ENCODE data around the gene CIAO2B. TPM values are rescaled to one million over a fixed set of nuclear protein-coding genes. Genes with fewer than 3 reads are reported as not detected.
A peak's percentile ranks its signal among the peaks of the same experiment; 100 is the strongest.

Gene CIAO2B
- total RNA-seq, 5 donors from 2014 or later (not counting 1 experiment from before 2014, with no cell fraction given), result 55.3 to 66.8 (median 62.4) TPM

GRCh38 chr16:66931665-66932064, 2.5 kb downstream of the CIAO2B start:
- H3K9me3 ChIP-seq, result no peaks in the 10 kb centered on the region
- peaks cover 7 to 41% of the 10 kb centered on the region in 2 experiments for H3K4me1 ChIP-seq (ENCODE audit: control insufficient read depth in 1 of 2, extremely low read depth in 1 of 2, insufficient read depth in 2 of 2, low read length in 2 of 2)
- Mint-ChIP-seq H3K36me3 (peaks cover 13% of the 10 kb centered on the region), H3K27me3 (no peaks in the 10 kb centered on the region), H3K4me3 (peak overlapping the region; percentile 96 to 98 (median 97)), H3K27ac (peak overlapping the region in 1 of 2 donors; percentile 58), H3K9me3 (no peaks in the 10 kb centered on the region), H3K4me1 (peaks cover 44 to 52% (median 49%) of the 10 kb centered on the region in 3 donors)
- peaks cover 3 to 14% of the 10 kb centered on the region in 2 donors for H3K36me3 ChIP-seq (ENCODE audit: control insufficient read depth in 2 of 2, extremely low read depth in 1 of 2, insufficient read depth in 1 of 2, low read length in 1 of 2)
- no peak overlapping the region for H3K27ac ChIP-seq (ENCODE audit: low read length)
- H3K4me3 ChIP-seq (ENCODE audit: control insufficient read depth in 1 of 2, extremely low read depth in 1 of 2, low read length in 1 of 2), result no peak overlapping the region
- POLR2A ChIA-PET, result interaction anchor here in 1 of 2 donors (0.5 kb wide), 1 partner anchor 104 kb away, joined by 7 read pairs; no protein-coding TSS in a partner anchor
- ATAC-seq (replicated peaks in 1 of 4) (no peak), DNase-seq (no peak)
- WGBS (ENCODE audit: insufficient coverage), result no CpG with 5 or more reads among the region's 2 CpGs
- CTCF ChIA-PET, result interaction anchor here in 1 of 2 donors (0.5 kb wide), 1 partner anchor 50 kb away, joined by 3 read pairs; no protein-coding TSS in a partner anchor
- peaks cover 0 to 4% of the 10 kb centered on the region in 2 experiments for H3K27me3 ChIP-seq (replicated peaks in 1 of 2; ENCODE audit: control insufficient read depth in 2 of 2, extremely low read depth in 1 of 2, insufficient read depth in 2 of 2, low read length in 1 of 2)

DNA sequence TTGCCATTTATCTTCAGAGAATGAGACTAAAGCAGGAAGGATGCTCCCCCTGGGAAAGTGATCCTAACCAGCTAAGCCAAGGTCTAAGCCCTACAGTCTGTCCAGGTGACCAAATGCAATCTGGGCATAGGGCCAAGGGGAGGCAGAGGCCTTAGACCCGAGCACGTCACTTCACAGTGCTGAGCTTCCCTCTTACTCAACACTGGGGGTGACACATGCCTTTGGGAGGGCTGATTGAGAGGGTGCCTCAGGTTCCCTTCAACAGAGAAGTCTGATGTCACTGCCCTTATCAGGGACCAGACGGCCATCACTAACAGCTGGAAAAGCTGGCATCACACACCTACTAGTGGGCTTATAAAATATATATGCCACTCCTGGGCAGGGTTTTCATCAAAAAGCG, 4.0 kb downstream of the CIAO2B start:
- Mint-ChIP-seq H3K4me3 (no peak overlapping the region), H3K27me3 (peaks cover 0 to 14% of the 10 kb centered on the region in 2 donors), H3K9me3 (no peaks in the 10 kb centered on the region), H3K36me3 (peaks cover 13% of the 10 kb centered on the region), H3K4me1 (peaks cover 34 to 41% (median 37%) of the 10 kb centered on the region in 3 donors), H3K27ac (no peak overlapping the region)
- Histone ChIP-seq H3K4me3 (ENCODE audit: control insufficient read depth in 1 of 2, extremely low read depth in 1 of 2, low read length in 1 of 2) (no peak overlapping the region), H3K27me3 (replicated peaks in 1 of 2; ENCODE audit: control insufficient read depth in 2 of 2, extremely low read depth in 1 of 2, insufficient read depth in 2 of 2, low read length in 1 of 2) (peaks cover 3 to 18% of the 10 kb centered on the region in 2 experiments), H3K4me1 (ENCODE audit: control insufficient read depth in 1 of 2, extremely low read depth in 1 of 2, insufficient read depth in 2 of 2, low read length in 2 of 2) (peaks cover 5 to 33% of the 10 kb centered on the region in 2 experiments), H3K9me3 (no peaks in the 10 kb centered on the region), H3K27ac (ENCODE audit: low read length) (no peak overlapping the region), H3K36me3 (ENCODE audit: control insufficient read depth in 2 of 2, extremely low read depth in 1 of 2, insufficient read depth in 1 of 2, low read length in 1 of 2) (peaks cover 3 to 14% of the 10 kb centered on the region in 2 donors)
- ChIA-PET CTCF (no interaction called here), POLR2A (no interaction called here)
- DNase-seq (no peak), ATAC-seq (replicated peaks in 1 of 4) (no peak)
- no CpG with 5 or more reads among the region's 4 CpGs for WGBS (ENCODE audit: insufficient coverage)

- DNase-seq (peak in 6 of 35 experiments; percentile 18 to 45 (median 22)), ATAC-seq (replicated peaks in 1 of 4) (peak in 1 of 4 experiments; percentile 18)
- no peaks in the 10 kb centered on the region for H3K9me3 Mint-ChIP-seq
- peaks cover 4 to 22% of the 10 kb centered on the region in 2 donors for H3K27me3 Mint-ChIP-seq
- POLR2A ChIA-PET, result interaction anchor here in 1 of 2 donors (0.6 kb wide), 2 partner anchors 8 to 1841 kb away, joined by 4 to 14 read pairs; no protein-coding TSS in a partner anchor
- Histone ChIP-seq H3K27ac (ENCODE audit: low read length) (no peak overlapping the region), H3K9me3 (no peaks in the 10 kb centered on the region), H3K27me3 (replicated peaks in 1 of 2; ENCODE audit: control insufficient read depth in 2 of 2, extremely low read depth in 1 of 2, insufficient read depth in 2 of 2, low read length in 1 of 2) (peaks cover 3 to 31% of the 10 kb centered on the region in 2 experiments), H3K4me3 (ENCODE audit: control insufficient read depth in 1 of 2, extremely low read depth in 1 of 2, low read length in 1 of 2) (no peak overlapping the region), H3K36me3 (ENCODE audit: control insufficient read depth in 2 of 2, extremely low read depth in 1 of 2, insufficient read depth in 1 of 2, low read length in 1 of 2) (peaks cover 3 to 14% of the 10 kb centered on the region in 2 donors), H3K4me1 (ENCODE audit: control insufficient read depth in 1 of 2, extremely low read depth in 1 of 2, insufficient read depth in 2 of 2, low read length in 2 of 2) (peaks cover 5 to 32% of the 10 kb centered on the region in 2 experiments)
- H3K4me1 Mint-ChIP-seq, result peaks cover 26 to 32% (median 27%) of the 10 kb centered on the region in 3 donors
- H3K4me3 Mint-ChIP-seq, result no peak overlapping the region
- H3K27ac Mint-ChIP-seq, result no peak overlapping the region
- 100% methylated on average over 3 of the region's 10 CpGs for WGBS (ENCODE audit: insufficient coverage)
- CTCF ChIA-PET, result interaction anchor here (0.5 to 1.3 kb wide), 4 partner anchors 15 to 498 kb away, joined by 3 to 4 read pairs (median 4); partner anchors contain the start of gene PDP2 (in 1 of the 2)
- H3K36me3 Mint-ChIP-seq, result peaks cover 13% of the 10 kb centered on the region
Observed at GRCh38 chr16:66928702-66929388, 5.4 kb downstream of the CIAO2B start.

DNA sequence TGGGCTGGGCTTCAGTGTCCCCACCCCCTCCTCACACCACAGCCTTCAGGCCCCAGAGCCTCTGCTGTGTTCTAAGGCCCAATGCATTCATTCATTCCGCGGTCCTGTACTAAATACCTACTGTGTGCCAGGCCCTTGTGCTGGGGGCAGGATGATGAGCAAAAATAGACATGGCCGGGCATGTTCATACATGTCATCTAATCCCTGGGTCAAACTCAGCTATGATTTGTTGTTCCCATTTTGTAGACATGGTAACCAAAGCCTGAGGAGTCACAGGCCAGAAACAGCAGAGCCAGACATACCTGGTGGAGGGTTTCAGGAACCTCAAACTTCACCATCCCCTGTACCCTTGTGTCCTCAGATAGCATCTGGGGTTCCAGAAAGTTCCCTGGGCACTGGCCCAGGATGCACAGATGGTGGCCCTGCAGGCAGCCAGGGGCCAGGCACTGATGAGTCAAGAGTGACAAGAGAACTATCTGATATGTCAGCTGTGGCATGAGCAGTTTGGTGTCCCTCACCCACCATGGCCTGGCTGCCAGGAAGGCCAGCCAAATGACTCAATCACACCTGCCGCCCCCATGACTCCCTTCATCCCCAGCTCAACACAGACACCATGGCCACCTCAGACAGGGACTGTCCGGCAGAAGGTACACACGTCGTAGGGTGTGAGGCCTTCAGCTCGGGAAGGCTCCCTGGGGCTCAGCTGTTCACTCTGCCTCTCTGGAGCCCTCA, 6.1 kb downstream of the CIAO2B start:
- Histone ChIP-seq H3K36me3 (ENCODE audit: control insufficient read depth in 2 of 2, extremely low read depth in 1 of 2, insufficient read depth in 1 of 2, low read length in 1 of 2) (peaks cover 3 to 14% of the 10 kb centered on the region in 2 donors), H3K27me3 (replicated peaks in 1 of 2; ENCODE audit: control insufficient read depth in 2 of 2, extremely low read depth in 1 of 2, insufficient read depth in 2 of 2, low read length in 1 of 2) (peaks cover 3 to 38% of the 10 kb centered on the region in 2 experiments), H3K27ac (ENCODE audit: low read length) (no peak overlapping the region), H3K4me3 (ENCODE audit: control insufficient read depth in 1 of 2, extremely low read depth in 1 of 2, low read length in 1 of 2) (no peak overlapping the region), H3K4me1 (ENCODE audit: control insufficient read depth in 1 of 2, extremely low read depth in 1 of 2, insufficient read depth in 2 of 2, low read length in 2 of 2) (peaks cover 0 to 24% of the 10 kb centered on the region in 2 experiments), H3K9me3 (no peaks in the 10 kb centered on the region)
- ATAC-seq (replicated peaks in 1 of 4) (no peak), DNase-seq (no peak)
- ChIA-PET POLR2A (interaction anchor here in 1 of 2 donors (0.6 kb wide), 1 partner anchor 1842 kb away, joined by 14 read pairs; no protein-coding TSS in a partner anchor), CTCF (interaction anchor here in 1 of 2 donors (1.3 kb wide), 1 partner anchor 48 kb away, joined by 4 read pairs; the partner anchor contains the start of gene PDP2)
- Mint-ChIP-seq H3K27ac (no peak overlapping the region), H3K4me3 (no peak overlapping the region), H3K27me3 (peaks cover 12 to 29% of the 10 kb centered on the region in 2 donors), H3K9me3 (no peaks in the 10 kb centered on the region), H3K4me1 (peaks cover 19 to 26% (median 23%) of the 10 kb centered on the region in 3 donors), H3K36me3 (peaks cover 11% of the 10 kb centered on the region)
- 81% methylated on average over 7 of the region's 8 CpGs for WGBS (ENCODE audit: insufficient coverage)

DNA sequence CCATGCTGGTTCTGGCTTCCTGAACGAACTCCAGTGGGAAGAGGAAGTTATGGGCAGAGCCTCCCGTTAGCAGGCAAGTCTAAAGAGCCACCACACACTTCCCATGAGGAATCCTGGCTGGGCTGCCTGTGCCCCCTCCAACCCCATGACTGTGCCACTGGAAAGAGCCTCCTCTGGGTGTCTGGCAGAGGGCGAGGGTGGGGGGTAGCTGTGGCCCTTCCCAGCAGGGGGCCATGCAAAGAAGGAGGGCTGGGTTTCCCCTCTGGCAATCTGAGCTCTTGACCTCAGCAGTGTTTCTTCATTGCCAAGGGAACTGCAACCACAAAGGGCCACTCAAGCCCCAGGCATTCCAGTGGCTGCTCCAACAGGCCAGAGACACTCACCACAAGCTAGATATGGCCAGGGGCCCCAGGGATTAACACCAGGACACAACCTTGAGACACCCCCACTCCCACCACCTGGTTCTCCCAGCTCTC, 7.2 kb downstream of the CIAO2B start:
- H3K27me3 ChIP-seq (replicated peaks in 1 of 2; ENCODE audit: control insufficient read depth in 2 of 2, extremely low read depth in 1 of 2, insufficient read depth in 2 of 2, low read length in 1 of 2), result peaks cover 3 to 45% of the 10 kb centered on the region in 2 experiments
- H3K27ac Mint-ChIP-seq, result no peak overlapping the region
- peaks cover 4% of the 10 kb centered on the region for H3K36me3 Mint-ChIP-seq
- H3K4me3 ChIP-seq (ENCODE audit: control insufficient read depth in 1 of 2, extremely low read depth in 1 of 2, low read length in 1 of 2), result no peak overlapping the region
- ATAC-seq (replicated peaks in 1 of 4) (no peak), DNase-seq (no peak)
- H3K4me1 ChIP-seq (ENCODE audit: control insufficient read depth in 1 of 2, extremely low read depth in 1 of 2, insufficient read depth in 2 of 2, low read length in 2 of 2), result peaks cover 0 to 13% of the 10 kb centered on the region in 2 experiments
- ChIA-PET POLR2A (no interaction called here), CTCF (no interaction called here)
- H3K27me3 Mint-ChIP-seq, result peaks cover 13 to 37% of the 10 kb centered on the region in 2 donors
- H3K27ac ChIP-seq (ENCODE audit: low read length), result no peak overlapping the region
- no CpG with 5 or more reads among the region's 3 CpGs for WGBS (ENCODE audit: insufficient coverage)
- no peaks in the 10 kb centered on the region for H3K9me3 Mint-ChIP-seq
- H3K4me1 Mint-ChIP-seq, result peaks cover 9 to 16% (median 12%) of the 10 kb centered on the region in 3 donors
- no peaks in the 10 kb centered on the region for H3K9me3 ChIP-seq
- H3K4me3 Mint-ChIP-seq, result no peak overlapping the region
- H3K36me3 ChIP-seq (ENCODE audit: control insufficient read depth in 2 of 2, extremely low read depth in 1 of 2, insufficient read depth in 1 of 2, low read length in 1 of 2), result peaks cover 0 to 12% of the 10 kb centered on the region in 2 donors
